H1 (cell line): Measurements from ENCODE around the gene TNRC6C. TPM values are rescaled to one million over a fixed set of nuclear protein-coding genes. Genes with fewer than 3 reads are reported as not detected.

ENCODE experiments used
- BCL11A ChIP-seq, 2 experiments: IDR thresholded peaks; one replicate each; pipeline ENCODE4 v1.6.1; 2011; ENCODE audit warnings: low read depth in 2 of 2, low read length in 2 of 2, mild to moderate bottlenecking in 2 of 2
- BRCA1 ChIP-seq: IDR thresholded peaks from 2 replicates; pipeline ENCODE4 v1.6.1; 2012; ENCODE audit warnings: low read depth, low read length, improper control_type of control experiment
- CHD1 ChIP-seq: IDR thresholded peaks from 2 replicates; pipeline ENCODE4 v1.6.1; 2012; ENCODE audit warnings: low read depth, low read length, improper control_type of control experiment
- CHD2 ChIP-seq: IDR thresholded peaks from 2 replicates; pipeline ENCODE4 v1.6.1; 2012; ENCODE audit warnings: low read length, improper control_type of control experiment
- CTCF ChIP-seq, 3 experiments: IDR thresholded peaks; 1 replicate in 2 of 3; 2 replicates in 1 of 3; pipeline versions ENCODE4 v1.5.1 to v1.6.1; 2011; ENCODE audit warnings: low read length in 3 of 3, mild to moderate bottlenecking in 3 of 3, inconsistent platforms in 2 of 3, low read depth in 1 of 3, moderate library complexity in 1 of 3; ENCODE audit not compliant: insufficient read depth in 1 of 3; ENCODE audit errors: control extremely low read depth in 1 of 3
- HDAC6 ChIP-seq: IDR thresholded peaks from one replicate; pipeline ENCODE4 v1.7.1; 2012; ENCODE audit warnings: low read depth, mild to moderate bottlenecking, inconsistent platforms, low read length, moderate library complexity
- KDM1A ChIP-seq: fragments of 200-600, 300-600 bp; sonication (generic); IDR thresholded peaks from 2 replicates; pipeline ENCODE4 v1.7.1; 2016; ENCODE audit warnings: mild to moderate bottlenecking, low read length, borderline replicate concordance
- NANOG ChIP-seq: IDR thresholded peaks from 2 replicates; pipeline ENCODE4 v1.6.1; 2011; ENCODE audit warnings: low read length, low read depth, mild to moderate bottlenecking, inconsistent platforms; ENCODE audit not compliant: insufficient read depth, poor library complexity, severe bottlenecking
- POU5F1 ChIP-seq: IDR thresholded peaks from 2 replicates; pipeline ENCODE4 v1.6.1; 2011; ENCODE audit warnings: low read depth, mild to moderate bottlenecking, low read length, moderate library complexity
- SAP30 ChIP-seq: fragments of 300-600 bp; sonication (generic); IDR thresholded peaks from 2 replicates; pipeline ENCODE4 v1.7.1; 2012; ENCODE audit warnings: low read length, moderate library complexity, mild to moderate bottlenecking, inconsistent platforms; ENCODE audit not compliant: insufficient read depth, insufficient replicate concordance
- SIN3A ChIP-seq, 2 experiments: IDR thresholded peaks in 1 of 2; conservative IDR thresholded peaks in 1 of 2; 2 replicates each; pipeline ENCODE4 v1.6.1; 2011 to 2012; ENCODE audit warnings: low read length in 2 of 2, improper control_type of control experiment in 1 of 2, low read depth in 1 of 2, mild to moderate bottlenecking in 1 of 2
- SIX5 ChIP-seq: IDR thresholded peaks from 2 replicates; pipeline ENCODE4 v1.6.1; 2011; ENCODE audit warnings: mild to moderate bottlenecking, low read depth, low read length
- SP2 ChIP-seq: IDR thresholded peaks from 2 replicates; pipeline ENCODE4 v1.6.1; 2012; ENCODE audit warnings: mild to moderate bottlenecking, low read length, inconsistent platforms
- SP4 ChIP-seq: IDR thresholded peaks from 2 replicates; pipeline ENCODE4 v1.6.1; 2012; ENCODE audit warnings: low read length, inconsistent platforms
- SRF ChIP-seq: IDR thresholded peaks from 2 replicates; pipeline ENCODE4 v1.6.1; 2011; ENCODE audit warnings: mild to moderate bottlenecking, low read depth, low read length, moderate library complexity
- TAF7 ChIP-seq: optimal IDR thresholded peaks from 2 replicates; pipeline ENCODE3; 2011; ENCODE audit warnings: low read depth, mild to moderate bottlenecking, inconsistent platforms, low read length, moderate library complexity, borderline replicate concordance
- TBP ChIP-seq: IDR thresholded peaks from 2 replicates; pipeline ENCODE4 v1.6.1; 2011; ENCODE audit warnings: low read depth, low read length, improper control_type of control experiment
- TEAD4 ChIP-seq: IDR thresholded peaks from 2 replicates; pipeline ENCODE4 v1.6.1; 2012; ENCODE audit warnings: low read depth, low read length, inconsistent platforms, mixed read lengths
- USF2 ChIP-seq: IDR thresholded peaks from 2 replicates; pipeline ENCODE4 v1.6.1; 2011; ENCODE audit warnings: low read length, improper control_type of control experiment
- YY1 ChIP-seq: IDR thresholded peaks from 2 replicates; pipeline ENCODE4 v1.6.1; 2011; ENCODE audit warnings: low read depth, mild to moderate bottlenecking, low read length
- ZNF274 ChIP-seq: IDR thresholded peaks from 2 replicates; pipeline ENCODE4 v1.7.0; 2012; ENCODE audit warnings: low read length, borderline replicate concordance; ENCODE audit errors: extremely low read depth
- polyA plus RNA-seq, 7 experiments: library from polyadenylated mRNA; depleted of rRNA in 3 of 7; stranded (reverse) in 5 of 7; unstranded in 2 of 7; fragments of >200 nt in 5 of 7; fragments of 200-250 nt in 2 of 7; gene quantifications; 1 replicate in 5 of 7; 2 replicates in 1 of 7; 4 replicates in 1 of 7; pipeline versions ENCODE4 v1.2.1 to v1.2.3, GENCODE V29; 2011 to 2013; ENCODE audit warnings: missing spikeins in 2 of 7, mixed read lengths in 2 of 7
- total RNA-seq: library from RNA; stranded (reverse); fragmentation: NEBNext Ultra II Directional; extraction: Animal tissue kit (Norgen Biotek cat#: 25700); gene quantifications from 2 replicates; pipeline ENCODE4 v1.2.1, GENCODE V29; 2021

Gene TNRC6C
- total and polyA plus RNA-seq, 2 of the 8 experiments (the other 6 are each of a cell fraction or from before 2014, with no cell fraction given), result 2.8 to 28.9 TPM

- peak; percentile 97 for TF ChIP-seq TBP
- no peak for TF ChIP-seq SRF
- no peak for TF ChIP-seq SP2
- TF ChIP-seq NANOG, result no peak
- TF ChIP-seq SAP30, result no peak
- peak in 2 of 3 experiments; percentile 5 to 8; a peak in 2 of 4 replicates for TF ChIP-seq CTCF (IDR thresholded peaks at IDR 0.05; ENCODE audit: control extremely low read depth in 1 of 3, insufficient read depth in 1 of 3, low read depth in 1 of 3, low read length in 3 of 3)
- TF ChIP-seq BCL11A (IDR thresholded peaks at IDR 0.05; ENCODE audit: low read depth in 2 of 2, low read length in 2 of 2), result no peak
- TF ChIP-seq KDM1A, result no peak
- no peak for TF ChIP-seq POU5F1
- TF ChIP-seq SP4, result peak; percentile 81
- peak in 1 of 2 experiments; percentile 77; a peak in 2 of 4 replicates for TF ChIP-seq SIN3A (conservative IDR thresholded peaks at IDR 0.05 in 1 of 2, IDR thresholded peaks at IDR 0.05 in 1 of 2; ENCODE audit: low read depth in 1 of 2, low read length in 2 of 2)
- TF ChIP-seq TEAD4, result peak; percentile 72
- TF ChIP-seq HDAC6, result no peak
- TF ChIP-seq SIX5, result no peak
- TF ChIP-seq CHD1, result no peak
- no peak for TF ChIP-seq ZNF274
- peak; percentile 89; the same call in 1 of the 2 replicates for TF ChIP-seq YY1
- TF ChIP-seq CHD2, result no peak; the same call in 1 of the 2 replicates
- TF ChIP-seq BRCA1, result no peak
- no peak for TF ChIP-seq TAF7
- TF ChIP-seq USF2, result peak; percentile 81
These were observed at the start of gene TNRC6C (continued) for GRCh38 chr17:77957857-77958715.
